HEK293 (cell line): ENCODE results near the gene MCU.

Source experiments
- CTCF ChIA-PET: fragments of 350-600 bp; formaldehyde crosslinking; extraction: SDS; loops from one replicate; lab custom pipeline; 2021; ENCODE audit warnings: antibody characterized with exemption; lab: Yijun Ruan, JAX
- POLR2A ChIA-PET: fragments of 300-600 bp; formaldehyde crosslinking; extraction: SDS; loops from one replicate; lab custom pipeline; 2020; ENCODE audit warnings: antibody characterized with exemption, inconsistent platforms; lab: Yijun Ruan, JAX
- H3K27ac ChIP-seq: fragments of 200-500 bp; sonication (Bioruptor generic); 2 replicates; pipeline ENCODE4 v1.5.1; 2014; ENCODE audit warnings: low read depth, low read length, control low read depth, inconsistent platforms; ENCODE audit errors: extremely low read depth
- H3K36me3 ChIP-seq, 2 experiments: fragments of 200-500 bp in 1 of 2; sonication (Bioruptor generic) in 1 of 2; 1 replicate in 1 of 2; 2 replicates in 1 of 2; pipeline ENCODE4 v1.5.1; 2014 to 2017; ENCODE audit warnings: inconsistent platforms in 2 of 2, low read length in 2 of 2; ENCODE audit not compliant: control insufficient read depth in 2 of 2, insufficient read depth in 1 of 2
- H3K4me1 ChIP-seq: fragments of 200-500 bp; sonication (Bioruptor generic); 2 replicates; pipeline ENCODE4 v1.5.1; 2014; ENCODE audit warnings: mild to moderate bottlenecking, low read length, inconsistent platforms; ENCODE audit not compliant: control insufficient read depth, insufficient read depth
- H3K4me3 ChIP-seq: 2 replicates; pipeline ENCODE4 v1.5.1; 2011; ENCODE audit warnings: low read depth, mild to moderate bottlenecking, control low read depth, low read length, moderate library complexity
- H3K9me3 ChIP-seq: fragments of 200-500 bp; sonication (Bioruptor generic); 2 replicates; pipeline ENCODE4 v1.5.1; 2014; ENCODE audit warnings: low read depth, low read length, inconsistent platforms; ENCODE audit not compliant: control insufficient read depth, insufficient read depth
- GLI2 ChIP-seq: fragments of 450-650 bp; formaldehyde crosslinking; IDR thresholded peaks from 2 replicates; pipeline ENCODE4; 2017; ENCODE audit warnings: missing biosample characterization, missing genetic modification characterization, low read depth, borderline replicate concordance
- KLF10 ChIP-seq: fragments of 450-650 bp; IDR thresholded peaks from 2 replicates; pipeline ENCODE4 v1.5.1; 2018; ENCODE audit warnings: missing biosample characterization, mild to moderate bottlenecking, missing genetic modification characterization
- KLF7 ChIP-seq: fragments of 450-650 bp; formaldehyde crosslinking; IDR thresholded peaks from 2 replicates; pipeline ENCODE4 v1.5.1; 2016; ENCODE audit warnings: missing biosample characterization, missing genetic modification characterization, borderline replicate concordance
- ZBTB11 ChIP-seq: fragments of 450-650 bp; formaldehyde crosslinking; conservative IDR thresholded peaks from 2 replicates; pipeline ENCODE4 v1.5.1; 2016; ENCODE audit warnings: low read depth, missing biosample characterization, missing genetic modification characterization
- ZBTB7A ChIP-seq: fragments of 450-650 bp; formaldehyde crosslinking; IDR thresholded peaks from 2 replicates; pipeline ENCODE4 v1.5.1; 2016; ENCODE audit warnings: low read depth, missing biosample characterization, missing genetic modification characterization
- ZNF10 ChIP-seq: fragments of 450-650 bp; formaldehyde crosslinking; IDR thresholded peaks from 2 replicates; pipeline ENCODE4 v1.5.1; 2017; ENCODE audit warnings: missing biosample characterization, missing genetic modification characterization
- ZNF140 ChIP-seq: fragments of 450-650 bp; formaldehyde crosslinking; IDR thresholded peaks from 2 replicates; pipeline ENCODE4 v1.5.1; 2016; ENCODE audit warnings: missing biosample characterization, missing genetic modification characterization
- ZNF146 ChIP-seq: fragments of 450-650 bp; formaldehyde crosslinking; IDR thresholded peaks from 2 replicates; pipeline ENCODE4 v1.5.1; 2016; ENCODE audit warnings: missing biosample characterization, missing genetic modification characterization
- ZNF175 ChIP-seq: fragments of 450-650 bp; formaldehyde crosslinking; IDR thresholded peaks from 2 replicates; pipeline ENCODE4 v1.5.1; 2016; ENCODE audit warnings: missing biosample characterization, missing genetic modification characterization
- ZNF23 ChIP-seq: fragments of 450-650 bp; formaldehyde crosslinking; IDR thresholded peaks from 2 replicates; pipeline ENCODE4 v1.5.1; 2016; ENCODE audit warnings: missing biosample characterization, missing genetic modification characterization, borderline replicate concordance
- ZNF239 ChIP-seq: fragments of 450-650 bp; formaldehyde crosslinking; IDR thresholded peaks from 2 replicates; pipeline ENCODE4 v1.5.1; 2016; ENCODE audit warnings: missing biosample characterization, missing genetic modification characterization
- ZNF26 ChIP-seq: fragments of 450-650 bp; formaldehyde crosslinking; IDR thresholded peaks from 2 replicates; pipeline ENCODE4 v1.5.1; 2016; ENCODE audit warnings: missing biosample characterization, missing genetic modification characterization
- ZNF280D ChIP-seq: fragments of 450-650 bp; formaldehyde crosslinking; IDR thresholded peaks from 2 replicates; pipeline ENCODE4 v1.5.1; 2016; ENCODE audit warnings: missing biosample characterization, missing genetic modification characterization
- ZNF341 ChIP-seq: fragments of 450-650 bp; formaldehyde crosslinking; IDR thresholded peaks from 2 replicates; pipeline ENCODE4; 2016; ENCODE audit warnings: low read depth, missing biosample characterization, missing genetic modification characterization
- ZNF366 ChIP-seq: fragments of 450-650 bp; formaldehyde crosslinking; conservative IDR thresholded peaks from 2 replicates; pipeline ENCODE4 v1.5.1; 2016; ENCODE audit warnings: missing biosample characterization, missing genetic modification characterization
- ZNF530 ChIP-seq: fragments of 450-650 bp; formaldehyde crosslinking; IDR thresholded peaks from 2 replicates; pipeline ENCODE4 v1.5.1; 2016; ENCODE audit warnings: low read depth, missing biosample characterization, missing genetic modification characterization
- ZNF645 ChIP-seq: fragments of 450-650 bp; formaldehyde crosslinking; IDR thresholded peaks from 2 replicates; pipeline ENCODE4; 2016; ENCODE audit warnings: missing biosample characterization, missing genetic modification characterization
- ZNF654 ChIP-seq: fragments of 450-650 bp; formaldehyde crosslinking; IDR thresholded peaks from 2 replicates; pipeline ENCODE4 v1.5.1; 2016; ENCODE audit warnings: low read depth, missing biosample characterization, missing genetic modification characterization
- ZNF791 ChIP-seq: fragments of 450-650 bp; formaldehyde crosslinking; IDR thresholded peaks from 2 replicates; pipeline ENCODE4 v1.5.1; 2016; ENCODE audit warnings: missing biosample characterization, missing genetic modification characterization
- TF ChIP-seq, protein P1 (sequence below): fragments of 450-650 bp; formaldehyde crosslinking; IDR thresholded peaks from 2 replicates; pipeline ENCODE4 v1.5.1; 2016; ENCODE audit warnings: missing biosample characterization, missing genetic modification characterization

The MCU gene

DNA sequence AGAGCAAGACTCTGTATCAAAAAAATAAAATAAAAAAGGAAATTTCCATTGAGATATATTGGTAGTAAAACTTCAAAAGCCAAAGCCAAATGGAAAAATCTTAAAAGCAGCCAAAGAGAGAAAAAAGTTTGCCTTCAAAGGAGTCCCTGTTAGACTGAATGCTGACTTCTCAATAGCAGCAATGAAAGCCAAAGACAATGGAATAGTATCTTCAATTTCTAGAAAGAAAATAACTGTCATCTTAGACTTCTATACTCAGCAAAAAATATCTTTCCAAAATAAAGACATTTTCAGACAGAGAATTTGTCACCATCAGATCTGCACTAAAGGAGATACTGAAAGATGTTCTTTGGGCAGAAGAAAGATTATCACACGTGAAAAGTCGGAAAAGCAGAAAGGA, 187.3 kb downstream of the MCU start:
- Histone ChIP-seq H3K4me3 (no peak overlapping the region), H3K36me3 (peaks cover 0 to 3% of the 10 kb centered on the region in 2 experiments; a peak in 2 of 3 replicates), H3K9me3 (no peaks in the 10 kb centered on the region), H3K4me1 (no peaks in the 10 kb centered on the region), H3K27ac (no peak overlapping the region)
- CTCF ChIA-PET = no interaction called here
- TF ChIP-seq ZNF239 (tag by site-specific recombination) (no peak), ZNF23 (tag by site-specific recombination) (no peak), ZNF175 (tag by site-specific recombination) (no peak), ZNF341 (tag by site-specific recombination) (no peak), ZNF654 (tag by site-specific recombination) (no peak), ZNF10 (tag by site-specific recombination) (no peak), ZNF26 (tag by site-specific recombination) (no peak), GLI2 (tag by site-specific recombination) (no peak), ZBTB11 (tag by site-specific recombination) (no peak), ZBTB7A (tag by site-specific recombination) (no peak), ZNF645 (tag by site-specific recombination) (no peak), ZNF280D (tag by site-specific recombination) (no peak), KLF7 (tag by site-specific recombination) (no peak), ZNF791 (no peak), KLF10 (no peak), ZNF366 (tag by site-specific recombination) (no peak), ZNF146 (no peak), ZNF140 (tag by site-specific recombination) (no peak), ZNF530 (no peak)
- TF ChIP-seq, protein P1, sequence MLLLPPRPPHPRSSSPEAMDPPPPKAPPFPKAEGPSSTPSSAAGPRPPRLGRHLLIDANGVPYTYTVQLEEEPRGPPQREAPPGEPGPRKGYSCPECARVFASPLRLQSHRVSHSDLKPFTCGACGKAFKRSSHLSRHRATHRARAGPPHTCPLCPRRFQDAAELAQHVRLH (tag by site-specific recombination) = no peak
- POLR2A ChIA-PET = no interaction called here
